GM18867 (cell line): ENCODE measurements around the gene FAM83E.
"Not testable (repeated sequence)": the region's sequence is repeated elsewhere in the genome, so short reads cannot be mapped to it uniquely, and the experiment has no call there.

ENCODE experiments used
- ATAC-seq: cut with Tn5 transposase; IDR thresholded peaks from one replicate; pipeline ENCODE4 v1.9.1; 2021; ENCODE audit warnings: mild to moderate bottlenecking, moderate library complexity; ENCODE audit not compliant: unreplicated experiment

FAM83E gene

GRCh38 chr19:48641850-48642249 is 27.0 kb upstream of the FAM83E start:
- ATAC-seq: no peak

GRCh38 chr19:48639483-48640375 is 24.9 kb upstream of the FAM83E start:
- ATAC-seq: no peak

- ATAC-seq: no peak
Observed at GRCh38 chr19:48638831-48639381, 24.0 kb upstream of the FAM83E start.

- ATAC-seq: peak; percentile 13
Observed at GRCh38 chr19:48637948-48638830, 23.3 kb upstream of the FAM83E start.

GRCh38 chr19:48637449-48637947 is 22.6 kb upstream of the FAM83E start:
- peak; percentile 74 for ATAC-seq

GRCh38 chr19:48636859-48637448 is 22.1 kb upstream of the FAM83E start, which contains the start of gene DBP:
TSS of gene DBP (minus strand) at chr19:48637379. CDS start at chr19:48636994, 385 bp downstream.
- ATAC-seq: no peak

GRCh38 chr19:48635966-48636858 is 21.3 kb upstream of the FAM83E start:
- ATAC-seq: no peak

GRCh38 chr19:48635263-48635965 is 20.5 kb upstream of the FAM83E start:
- ATAC-seq: no peak

- peak; percentile 36 for ATAC-seq
Observed at GRCh38 chr19:48634424-48635262, 19.8 kb upstream of the FAM83E start.

- no peak for ATAC-seq
Observed at GRCh38 chr19:48634036-48634342, 19.1 kb upstream of the FAM83E start.

GRCh38 chr19:48633148-48634035 is 18.5 kb upstream of the FAM83E start:
- ATAC-seq: no peak

- ATAC-seq: no peak
Observed at GRCh38 chr19:48632692-48633147, 17.8 kb upstream of the FAM83E start.

GRCh38 chr19:48632286-48632685 is 17.4 kb upstream of the FAM83E start:
- ATAC-seq: not testable (repeated sequence)

- ATAC-seq: no peak
Observed at GRCh38 chr19:48631225-48631624, 16.3 kb upstream of the FAM83E start.

- ATAC-seq: no peak
Observed at GRCh38 chr19:48630296-48631063, 15.6 kb upstream of the FAM83E start.

GRCh38 chr19:48629599-48630295 is 14.9 kb upstream of the FAM83E start:
- ATAC-seq: no peak
